ENCODE data around the gene ALK.
A peak's percentile ranks its signal among the peaks of the same experiment; 100 is the strongest.

Gene ALK

GRCh38 chr2:29448096-29448688, 473.2 kb downstream of the ALK start:
- no peak for DNase-seq (ENCODE audit: low spot score)

- DNase-seq (ENCODE audit: low spot score): no peak
Measured at GRCh38 chr2:29447513-29447912, 473.9 kb downstream of the ALK start.

- no peak for DNase-seq (ENCODE audit: low spot score)
Measured at GRCh38 chr2:29446847-29447246, 474.5 kb downstream of the ALK start.

- no peak for DNase-seq (ENCODE audit: low spot score)
Measured at GRCh38 chr2:29444150-29444549, 477.2 kb downstream of the ALK start.

GRCh38 chr2:29443627-29444026, 477.8 kb downstream of the ALK start:
- DNase-seq (ENCODE audit: low spot score): no peak

- DNase-seq (ENCODE audit: low spot score): no peak
Measured at GRCh38 chr2:29443151-29443550, 478.2 kb downstream of the ALK start.

GRCh38 chr2:29440921-29441623, 480.3 kb downstream of the ALK start:
- no peak for DNase-seq (ENCODE audit: low spot score)

- DNase-seq (ENCODE audit: low spot score): no peak
Measured at GRCh38 chr2:29433920-29434319, 487.5 kb downstream of the ALK start.

GRCh38 chr2:29433128-29433527, 488.3 kb downstream of the ALK start:
- no peak for DNase-seq (ENCODE audit: low spot score)

- no peak for DNase-seq (ENCODE audit: low spot score)
Measured at GRCh38 chr2:29431485-29431884, 489.9 kb downstream of the ALK start.

GRCh38 chr2:29430382-29431112, 490.8 kb downstream of the ALK start:
- no peak for DNase-seq (ENCODE audit: low spot score)

GRCh38 chr2:29426354-29426753, 495.0 kb downstream of the ALK start:
- no peak for DNase-seq (ENCODE audit: low spot score)

- DNase-seq (ENCODE audit: low spot score): no peak
Measured at GRCh38 chr2:29425866-29426265, 495.5 kb downstream of the ALK start.

GRCh38 chr2:29423061-29423666, 498.2 kb downstream of the ALK start:
- DNase-seq (ENCODE audit: low spot score): no peak

GRCh38 chr2:29420999-29421782, 500.2 kb downstream of the ALK start:
- no peak for DNase-seq (ENCODE audit: low spot score)

GRCh38 chr2:29420464-29420863, 500.9 kb downstream of the ALK start:
- DNase-seq (ENCODE audit: low spot score): peak; percentile 9

GRCh38 chr2:29417630-29418029, 503.8 kb downstream of the ALK start:
- no peak for DNase-seq (ENCODE audit: low spot score)

- no peak for DNase-seq (ENCODE audit: low spot score)
Measured at GRCh38 chr2:29412197-29412925, 509.0 kb downstream of the ALK start.

- no peak for DNase-seq (ENCODE audit: low spot score)
Measured at GRCh38 chr2:29405707-29406106, 515.7 kb downstream of the ALK start.

- no peak for DNase-seq (ENCODE audit: low spot score)
Measured at GRCh38 chr2:29405266-29405665, 516.1 kb downstream of the ALK start.

GRCh38 chr2:29401994-29402393, 519.4 kb downstream of the ALK start:
- DNase-seq (ENCODE audit: low spot score): no peak
